HCT116 (cell line): ENCODE data around the gene HMGB2. TPM values are rescaled to one million over a fixed set of nuclear protein-coding genes. Genes with fewer than 3 reads are reported as not detected.

ENCODE experiments used
- ATAC-seq: fragments of 200-7000 bp; cut with Tn5 transposase; 2 replicates; pipeline ENCODE4 v1.9.1; 2020; ENCODE audit warnings: mild to moderate bottlenecking, moderate library complexity
- BruUV-seq: library from RNA; stranded (reverse); fragments of 400-500 nt; replicated peaks from 2 replicates; lab custom pipeline; 2021; lab: Mats Ljungman, UMichigan
- CTCF ChIA-PET: fragments of 300-600 bp; sonication (Branson Sonifier 250); formaldehyde crosslinking; loops from one replicate; lab custom pipeline; 2021; ENCODE audit warnings: antibody characterized with exemption; lab: Charles Lee
- POLR2A ChIA-PET: fragments of 300-600, 350-600 bp; sonication (Branson Sonifier 250); formaldehyde crosslinking; loops from one replicate; lab custom pipeline; 2021; ENCODE audit warnings: antibody characterized with exemption; lab: Charles Lee
- RAD21 ChIA-PET, 2 experiments: fragments of 300-600 bp; sonication (Branson Sonifier 250); formaldehyde crosslinking; loops; one replicate each; lab custom pipeline; 2023; ENCODE audit warnings: low total read pairs in 2 of 2; ENCODE audit not compliant: uncharacterized antibody in 2 of 2, unreplicated experiment in 2 of 2, low non-redundant PET in 1 of 2; lab: Charles Lee
- DNase-seq: peaks from one replicate; pipeline ENCODE4 v3.0.0-alpha.2; 2010; ENCODE audit warnings: low read depth, low spot score
- H2AFZ ChIP-seq: fragments of 200-600 bp; shearing (Covaris generic), sonication (generic); 2 replicates; pipeline ENCODE4 v1.6.1; 2017; ENCODE audit warnings: low read depth, mixed run types, mixed read lengths, antibody characterized with exemption, low read length; ENCODE audit not compliant: poor library complexity, severe bottlenecking
- H3K27ac ChIP-seq: 2 replicates; pipeline ENCODE4 v1.5.1; 2012; ENCODE audit warnings: low read depth, low read length
- H3K27me3 ChIP-seq: fragments of 200-600 bp; sonication (generic); 2 replicates; pipeline ENCODE4 v1.6.1; 2016; ENCODE audit warnings: mixed run types, low read length, mixed read lengths; ENCODE audit not compliant: insufficient read depth
- H3K36me3 ChIP-seq, 2 experiments: fragments of 200-500 bp in 1 of 2; fragments of 200-600 bp in 1 of 2; sonication (Bioruptor generic) in 1 of 2; sonication (generic) in 1 of 2; 2 replicates each; pipeline versions ENCODE4 v1.5.1 to v1.6.1; 2014 to 2016; ENCODE audit warnings: low read length in 2 of 2, inconsistent platforms in 1 of 2, mixed read lengths in 1 of 2, mixed run types in 1 of 2; ENCODE audit not compliant: insufficient read depth in 2 of 2, control insufficient read depth in 1 of 2
- H3K4me1 ChIP-seq, 2 experiments: fragments of 200-600 bp in 1 of 2; sonication (generic) in 1 of 2; 2 replicates each; pipeline versions ENCODE4 v1.5.1 to v1.6.1; 2012 to 2017; ENCODE audit warnings: low read length in 2 of 2, inconsistent platforms in 1 of 2, mild to moderate bottlenecking in 1 of 2, mixed read lengths in 1 of 2, mixed run types in 1 of 2, moderate library complexity in 1 of 2; ENCODE audit not compliant: insufficient read depth in 2 of 2, control insufficient read depth in 1 of 2
- H3K4me2 ChIP-seq: fragments of 200-600 bp; sonication (generic); 2 replicates; pipeline ENCODE4 v1.6.1; 2017; ENCODE audit warnings: mixed run types, low read length, mixed read lengths
- H3K4me3 ChIP-seq, 2 experiments: fragments of 200-600 bp in 1 of 2; sonication (generic) in 1 of 2; replicated peaks in 1 of 2; 2 replicates each; pipeline ENCODE4 v1.5.1; 2011 to 2016; ENCODE audit warnings: low read length in 2 of 2, control low read depth in 1 of 2, low read depth in 1 of 2, mild to moderate bottlenecking in 1 of 2, mixed read lengths in 1 of 2, mixed run types in 1 of 2
- H3K79me2 ChIP-seq: fragments of 200-600 bp; sonication (generic); 2 replicates; pipeline ENCODE4 v1.6.1; 2017; ENCODE audit warnings: mild to moderate bottlenecking, mixed run types, low read length, moderate library complexity, mixed read lengths; ENCODE audit not compliant: insufficient read depth
- H3K9ac ChIP-seq: fragments of 200-600 bp; sonication (generic); 2 replicates; pipeline ENCODE4 v1.6.1; 2016; ENCODE audit warnings: low read length, mixed read lengths
- H3K9me2 ChIP-seq: fragments of 200-600 bp; sonication (generic), shearing (Covaris generic); 2 replicates; pipeline ENCODE4 v1.6.1; 2017; ENCODE audit warnings: mixed run types, mild to moderate bottlenecking, moderate library complexity; ENCODE audit not compliant: insufficient read depth
- H3K9me3 ChIP-seq, 2 experiments: fragments of 200-500 bp in 1 of 2; fragments of 200-600 bp in 1 of 2; sonication (Bioruptor generic) in 1 of 2; sonication (generic) in 1 of 2; 2 replicates each; pipeline ENCODE4 v1.6.1; 2014 to 2017; ENCODE audit warnings: low read length in 2 of 2, mixed read lengths in 2 of 2, inconsistent platforms in 1 of 2, low read depth in 1 of 2, mild to moderate bottlenecking in 1 of 2, mixed run types in 1 of 2, moderate library complexity in 1 of 2; ENCODE audit not compliant: control insufficient read depth in 1 of 2, insufficient read depth in 1 of 2
- H4K20me1 ChIP-seq: fragments of 200-600 bp; sonication (generic), shearing (Covaris generic); 2 replicates; pipeline ENCODE4 v1.6.1; 2017; ENCODE audit warnings: mixed run types, mild to moderate bottlenecking, moderate library complexity; ENCODE audit not compliant: insufficient read depth
- CBX3 ChIP-seq: IDR thresholded peaks from 2 replicates; pipeline ENCODE4 v1.6.1; 2012; ENCODE audit warnings: low read depth
- CEBPB ChIP-seq: IDR thresholded peaks from 2 replicates; pipeline ENCODE4 v1.6.1; 2012; ENCODE audit warnings: low read depth
- CTCF ChIP-seq, 3 experiments: fragments of 200-600 bp in 1 of 3; sonication (generic) in 1 of 3; IDR thresholded peaks in 2 of 3; conservative IDR thresholded peaks in 1 of 3; 2 replicates each; pipeline ENCODE4 v1.5.1; 2012 to 2017; ENCODE audit warnings: low read depth in 2 of 3, low read length in 2 of 3, antibody characterized with exemption in 1 of 3, borderline replicate concordance in 1 of 3, control low read depth in 1 of 3, mild to moderate bottlenecking in 1 of 3, mixed read lengths in 1 of 3, mixed run types in 1 of 3, moderate library complexity in 1 of 3; ENCODE audit not compliant: insufficient read depth in 1 of 3
- EGR1 ChIP-seq: IDR thresholded peaks from 2 replicates; pipeline ENCODE4 v1.6.1; 2012; ENCODE audit warnings: low read depth
- EZH2 ChIP-seq: fragments of 200-600 bp; sonication (generic); IDR thresholded peaks from 2 replicates; pipeline ENCODE4 v1.6.1; 2017; ENCODE audit warnings: antibody characterized with exemption, mixed run types
- JUND ChIP-seq: IDR thresholded peaks from 2 replicates; pipeline ENCODE4 v1.6.1; 2012
- POLR2A ChIP-seq: IDR thresholded peaks from 2 replicates; pipeline ENCODE4 v1.7.0; 2011; ENCODE audit warnings: borderline replicate concordance; ENCODE audit not compliant: insufficient read depth, insufficient read length; ENCODE audit errors: extremely low read depth
- RAD21 ChIP-seq: IDR thresholded peaks from 2 replicates; pipeline ENCODE4 v1.6.1; 2012; ENCODE audit warnings: low read depth, mild to moderate bottlenecking
- REST ChIP-seq: IDR thresholded peaks from 2 replicates; pipeline ENCODE4 v1.6.1; 2012; ENCODE audit warnings: low read depth
- SP1 ChIP-seq: IDR thresholded peaks from 2 replicates; pipeline ENCODE4 v1.6.1; 2012; ENCODE audit warnings: low read depth
- ZBTB33 ChIP-seq: IDR thresholded peaks from 2 replicates; pipeline ENCODE4 v1.6.1; 2011; ENCODE audit warnings: mild to moderate bottlenecking, low read length, moderate library complexity; ENCODE audit not compliant: insufficient replicate concordance; ENCODE audit errors: extremely low read depth
- ZFX ChIP-seq: fragments of 450-650 bp; IDR thresholded peaks from 2 replicates; pipeline ENCODE4 v1.6.1; 2017
- intact Hi-C: fragments of 100-400 bp; cut with micrococcal nuclease; formaldehyde crosslinking; loops from 2 replicates; pipeline ENCODE4 v1.10.0; 2022
- total RNA-seq: library from RNA; stranded (reverse); gene quantifications from one replicate; pipeline ENCODE4 v1.2.1, GENCODE V29; 2021; ENCODE audit not compliant: unreplicated experiment
- TF ChIP-seq, protein P1 (sequence below): IDR thresholded peaks from 2 replicates; pipeline ENCODE4 v1.6.1; 2012

Gene HMGB2
- total RNA-seq, 1 experiment from 2014 or later: 388 TPM

GRCh38 chr4:173317004-173317403 lies 17.2 kb downstream of the HMGB2 start:
- Histone ChIP-seq H3K27me3 (no peaks in the 10 kb centered on the region), H3K79me2 (no peaks in the 10 kb centered on the region), H3K27ac (no peak overlapping the region), H2AFZ (no peak overlapping the region), H3K9me2 (no peaks in the 10 kb centered on the region), H3K4me1 (no peaks in the 10 kb centered on the region), H3K9ac (no peak overlapping the region), H3K9me3 (no peaks in the 10 kb centered on the region), H3K4me2 (no peak overlapping the region), H4K20me1 (no peaks in the 10 kb centered on the region), H3K36me3 (no peaks in the 10 kb centered on the region; a peak in 2 of 4 replicates), H3K4me3 (no peak overlapping the region)
- ChIA-PET RAD21 (no interaction called here), POLR2A (no interaction called here), CTCF (interaction anchor here (0.6 to 1.4 kb wide), 4 partner anchors 18 to 103 kb away, joined by 3 to 6 read pairs (median 4); partner anchors contain the start of genes HMGB2 and SAP30)
- BruUV-seq: no TSS peak
- intact Hi-C loops: loop anchor here (5.0 to 10.0 kb wide), 2 partner anchors 175 to 838 kb away; no protein-coding TSS in a partner anchor
- ATAC-seq: peak; percentile 90
- TF ChIP-seq JUND: no peak
- peak in 2 of 3 experiments; percentile 50 to 55; a peak in 3 of 6 replicates for TF ChIP-seq CTCF (IDR thresholded peaks at IDR 0.05 in 2 of 3, conservative IDR thresholded peaks at IDR 0.05 in 1 of 3; ENCODE audit: borderline replicate concordance in 1 of 3, insufficient read depth in 1 of 3, low read depth in 2 of 3, low read length in 2 of 3)
- DNase-seq: no peak

DNA sequence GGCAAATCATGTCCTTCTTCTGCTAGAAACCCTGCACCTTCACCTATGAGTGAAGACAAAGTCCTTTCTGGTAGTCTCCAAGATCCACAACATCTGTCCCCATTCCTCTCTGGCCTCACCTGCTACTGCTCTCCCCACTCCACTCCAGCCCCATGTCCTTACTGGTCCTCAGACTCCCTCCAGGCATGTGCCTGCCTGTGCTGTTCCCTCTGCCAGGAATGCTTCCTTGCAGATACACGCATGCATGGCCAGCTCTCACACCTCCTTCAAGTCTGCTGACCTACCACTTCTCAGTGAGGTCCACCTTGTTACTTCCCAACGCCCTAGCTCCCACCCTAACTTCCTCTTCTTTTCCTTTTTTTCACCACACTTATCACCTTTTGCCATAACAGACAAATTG lies 18.1 kb downstream of the HMGB2 start:
- DNase-seq (no peak), ATAC-seq (no peak)
- H3K27ac ChIP-seq: no peak overlapping the region
- H3K9ac ChIP-seq: no peak overlapping the region
- no peak overlapping the region for H3K4me3 ChIP-seq
- H3K79me2 ChIP-seq: no peaks in the 10 kb centered on the region
- POLR2A ChIA-PET: no interaction called here
- CTCF ChIA-PET: no interaction called here
- intact Hi-C loops: loop anchor here (5.0 to 10.0 kb wide), 2 partner anchors 176 to 839 kb away; no protein-coding TSS in a partner anchor
- no peaks in the 10 kb centered on the region for H3K9me3 ChIP-seq
- no peak overlapping the region for H2AFZ ChIP-seq
- BruUV-seq: no TSS peak
- no peaks in the 10 kb centered on the region for H3K4me1 ChIP-seq
- no peaks in the 10 kb centered on the region; a peak in 2 of 4 replicates for H3K36me3 ChIP-seq
- H3K4me2 ChIP-seq: no peak overlapping the region
- no peaks in the 10 kb centered on the region for H4K20me1 ChIP-seq
- RAD21 ChIA-PET: no interaction called here
- no peaks in the 10 kb centered on the region for H3K9me2 ChIP-seq
- H3K27me3 ChIP-seq: no peaks in the 10 kb centered on the region
- TF ChIP-seq EZH2: no peak
- TF ChIP-seq ZBTB33: no peak
- TF ChIP-seq POLR2A: no peak
- TF ChIP-seq, protein P1, sequence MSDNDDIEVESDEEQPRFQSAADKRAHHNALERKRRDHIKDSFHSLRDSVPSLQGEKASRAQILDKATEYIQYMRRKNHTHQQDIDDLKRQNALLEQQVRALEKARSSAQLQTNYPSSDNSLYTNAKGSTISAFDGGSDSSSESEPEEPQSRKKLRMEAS: no peak
- no peak for TF ChIP-seq RAD21
- no peak for TF ChIP-seq EGR1
- no peak for TF ChIP-seq SP1
- TF ChIP-seq JUND: no peak
- no peak for TF ChIP-seq CBX3
- no peak for TF ChIP-seq CEBPB
- TF ChIP-seq ZFX: no peak
- no peak for TF ChIP-seq REST
